ENCODE measurements around the gene FERMT3.
A peak's percentile ranks its signal among the peaks of the same experiment; 100 is the strongest.

FERMT3 gene

GRCh38 chr11:64264371-64264852 lies 57.9 kb downstream of the FERMT3 start:
- DNase-seq = no peak

- DNase-seq = no peak
These were observed 58.9 kb downstream of the FERMT3 start for GRCh38 chr11:64265176-64266160.

- DNase-seq = no peak
These were observed 59.8 kb downstream of the FERMT3 start for GRCh38 chr11:64266339-64266738.

- DNase-seq = no peak
These were observed 60.9 kb downstream of the FERMT3 start for GRCh38 chr11:64267207-64267945.

GRCh38 chr11:64268025-64268892 lies 61.7 kb downstream of the FERMT3 start:
- no peak for DNase-seq

GRCh38 chr11:64268893-64269539 lies 62.5 kb downstream of the FERMT3 start:
- peak in 2 of 6 experiments; percentile 50 to 51 for DNase-seq

GRCh38 chr11:64269540-64270220 lies 63.2 kb downstream of the FERMT3 start:
- peak; percentile 95 to 98 (median 96) for DNase-seq
